NCI-H2227 treated with DMSO at 0.1 percent for 48 hours (cell line): Measurements from ENCODE around the gene TM9SF1.

ENCODE experiments used
- DNase-seq: peaks from one replicate; lab custom pipeline; 2025; lab: John Stamatoyannopoulos, UW

TM9SF1 gene, protein sequence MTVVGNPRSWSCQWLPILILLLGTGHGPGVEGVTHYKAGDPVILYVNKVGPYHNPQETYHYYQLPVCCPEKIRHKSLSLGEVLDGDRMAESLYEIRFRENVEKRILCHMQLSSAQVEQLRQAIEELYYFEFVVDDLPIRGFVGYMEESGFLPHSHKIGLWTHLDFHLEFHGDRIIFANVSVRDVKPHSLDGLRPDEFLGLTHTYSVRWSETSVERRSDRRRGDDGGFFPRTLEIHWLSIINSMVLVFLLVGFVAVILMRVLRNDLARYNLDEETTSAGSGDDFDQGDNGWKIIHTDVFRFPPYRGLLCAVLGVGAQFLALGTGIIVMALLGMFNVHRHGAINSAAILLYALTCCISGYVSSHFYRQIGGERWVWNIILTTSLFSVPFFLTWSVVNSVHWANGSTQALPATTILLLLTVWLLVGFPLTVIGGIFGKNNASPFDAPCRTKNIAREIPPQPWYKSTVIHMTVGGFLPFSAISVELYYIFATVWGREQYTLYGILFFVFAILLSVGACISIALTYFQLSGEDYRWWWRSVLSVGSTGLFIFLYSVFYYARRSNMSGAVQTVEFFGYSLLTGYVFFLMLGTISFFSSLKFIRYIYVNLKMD

DNA sequence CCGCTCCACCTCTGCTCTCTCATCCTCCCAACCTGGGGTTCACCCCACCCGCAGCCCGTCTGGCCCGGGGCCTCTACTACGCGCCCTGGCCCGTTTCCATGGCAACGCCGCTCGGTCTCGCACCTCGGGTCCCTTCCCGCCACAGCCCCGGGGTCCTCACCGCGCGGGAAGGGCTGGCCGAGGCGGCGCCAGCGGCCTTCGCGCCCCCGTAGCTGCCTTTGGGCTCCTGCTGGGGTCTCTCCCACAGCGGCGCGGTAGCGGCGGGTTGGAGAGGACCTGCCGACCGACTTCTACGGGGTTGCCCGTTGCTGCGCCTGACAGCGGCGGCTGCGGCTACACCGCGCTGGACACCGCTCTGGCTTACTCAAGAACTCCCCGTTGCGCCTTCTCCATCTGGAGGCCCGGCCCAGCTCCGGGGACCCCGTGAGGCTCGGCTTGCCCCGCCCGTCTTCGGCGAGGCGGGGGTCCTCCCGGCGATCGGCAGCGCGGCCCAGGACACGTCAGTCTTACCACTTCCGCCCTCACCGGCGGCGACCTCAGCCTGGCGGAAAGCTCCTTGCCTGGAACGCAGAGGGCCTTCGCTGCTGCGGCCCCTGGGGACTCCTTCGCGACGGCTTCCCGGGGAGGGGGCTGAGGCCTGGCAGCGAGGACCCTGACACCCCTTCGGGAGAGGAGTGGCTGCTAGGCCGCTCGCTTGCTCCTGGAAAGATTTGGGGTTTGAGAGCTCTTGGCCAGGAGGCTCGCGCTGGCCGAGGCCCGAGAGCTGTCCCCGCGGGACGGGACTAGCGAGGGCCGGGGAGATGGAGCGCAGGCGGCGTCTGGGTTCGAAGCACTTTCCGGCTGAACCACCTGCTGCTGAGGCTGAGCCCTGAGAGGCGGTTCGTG lies at the start of gene TM9SF1:
Gene TM9SF1, minus strand, starts transcription at position 256 of the 885 bp plus-strand sequence. CDS start 422 bp downstream, outside the sequence.
- peak; percentile 85 for DNase-seq

DNA sequence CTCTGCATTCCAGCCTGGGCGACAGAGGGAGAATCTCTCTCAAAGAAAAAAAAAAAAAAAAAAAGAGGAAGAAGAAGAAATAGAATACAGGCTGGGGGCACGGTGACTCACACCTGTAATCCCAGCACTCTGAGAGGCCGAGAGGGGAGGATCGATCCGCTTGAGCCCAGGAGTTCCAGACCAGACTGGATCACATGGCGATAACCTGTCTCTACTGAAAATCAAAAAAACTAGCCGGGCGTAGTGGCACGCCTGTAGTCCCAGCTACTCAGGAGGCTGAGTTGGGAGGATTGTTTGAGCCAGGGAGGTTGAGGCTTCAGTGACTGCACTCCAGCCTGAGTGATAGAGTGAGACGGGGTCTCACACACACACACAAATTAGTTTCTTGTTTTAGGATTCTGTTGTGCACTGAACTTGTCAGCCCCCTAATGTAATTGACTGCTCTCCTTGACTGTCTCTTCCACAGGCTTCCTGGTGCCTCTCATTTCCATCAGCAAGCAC lies 48.1 kb upstream of the TM9SF1 start:
- DNase-seq = peak; percentile 48

DNA sequence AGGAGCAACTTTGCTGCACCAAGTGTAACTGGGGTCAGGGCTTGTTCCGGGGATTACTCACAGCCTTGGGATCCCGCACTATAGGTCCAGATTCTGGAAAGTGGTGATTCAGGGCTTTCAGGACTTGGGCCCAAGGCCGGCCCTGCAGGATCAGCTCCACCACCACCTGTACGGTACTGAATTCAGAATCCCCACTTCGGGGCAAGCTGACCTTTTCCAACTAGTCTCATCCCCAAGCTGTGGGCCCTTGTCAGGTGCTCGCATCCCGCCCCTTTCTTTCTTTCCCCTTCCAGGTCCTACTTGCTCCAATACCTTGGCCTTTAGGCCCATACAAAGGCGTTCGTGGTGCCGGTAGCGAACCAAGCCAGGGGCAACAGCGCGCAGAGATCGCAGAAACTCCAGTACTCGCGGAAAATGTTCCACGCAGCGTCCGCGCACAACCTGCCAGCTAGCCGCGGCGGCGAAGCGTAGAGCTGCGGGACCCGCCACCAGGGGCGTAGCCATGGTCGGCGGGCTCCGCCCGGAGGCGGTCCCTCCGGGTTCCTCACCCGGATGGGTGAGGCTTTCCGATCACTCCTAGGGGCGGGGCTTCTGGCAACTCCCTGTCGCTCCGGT lies 46.7 kb upstream of the TM9SF1 start:
- DNase-seq = peak; percentile 50

DNA sequence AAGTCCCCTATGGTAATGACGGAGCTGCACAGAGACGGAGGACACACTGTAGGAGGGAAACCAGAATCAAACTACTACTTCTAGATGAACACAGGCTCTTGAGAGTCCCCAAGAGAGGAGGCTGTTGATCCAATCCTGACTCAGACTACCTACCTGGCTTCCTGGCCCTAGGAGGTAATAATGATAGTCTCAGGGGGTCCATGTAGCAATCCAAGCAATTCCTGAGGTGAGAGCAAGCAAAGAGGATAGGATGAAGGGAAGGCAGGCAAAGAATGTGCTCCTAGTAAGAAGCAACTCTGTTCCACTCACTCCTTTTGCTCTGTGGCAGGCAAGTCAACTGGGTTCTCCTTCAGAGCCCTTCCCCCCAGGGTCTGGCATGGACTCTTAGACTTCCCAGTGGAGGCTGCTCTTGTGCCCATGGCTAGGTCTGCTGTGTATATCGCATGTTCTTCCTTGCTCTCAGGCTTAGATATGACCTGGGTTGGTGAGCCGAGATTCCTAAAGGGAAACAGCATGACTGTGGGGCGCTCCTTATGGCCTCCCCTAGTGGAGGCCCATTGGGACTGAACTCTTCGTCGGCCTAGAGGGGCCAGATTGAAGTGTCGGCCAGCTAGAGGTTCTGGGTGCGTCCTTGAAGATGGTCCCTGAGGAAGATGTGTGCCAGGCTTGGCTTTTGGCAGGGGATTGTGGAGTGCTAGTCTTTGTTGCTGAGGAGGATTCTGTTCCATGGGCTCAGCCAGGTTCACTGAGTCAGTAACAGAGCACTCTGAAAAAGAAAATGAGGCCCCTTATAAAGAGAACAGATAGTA lies 45.1 kb upstream of the TM9SF1 start:
- DNase-seq = no peak

DNA sequence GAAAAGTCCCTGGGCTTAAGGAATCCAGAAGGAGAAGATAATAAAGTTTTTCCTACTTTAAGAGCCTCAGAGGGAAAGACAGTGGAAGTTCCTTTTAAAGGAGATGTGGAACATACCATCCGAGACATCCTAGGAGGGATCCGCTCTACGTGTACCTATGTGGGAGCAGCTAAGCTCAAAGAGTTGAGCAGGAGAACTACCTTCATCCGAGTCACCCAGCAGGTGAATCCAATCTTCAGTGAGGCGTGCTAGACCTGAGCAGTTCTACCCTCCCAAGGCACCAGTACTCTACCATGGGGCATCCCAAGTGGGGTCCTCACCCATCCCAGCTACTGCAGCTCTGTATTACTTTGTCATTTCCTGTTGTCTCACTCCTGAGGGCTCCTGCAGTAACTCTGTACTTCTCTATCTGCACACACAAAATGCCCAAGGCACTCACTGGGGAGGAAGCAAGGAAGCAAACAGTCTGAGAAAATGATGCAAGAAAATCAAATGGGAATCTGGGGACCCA lies 43.3 kb upstream of the TM9SF1 start:
- DNase-seq = no peak

DNA sequence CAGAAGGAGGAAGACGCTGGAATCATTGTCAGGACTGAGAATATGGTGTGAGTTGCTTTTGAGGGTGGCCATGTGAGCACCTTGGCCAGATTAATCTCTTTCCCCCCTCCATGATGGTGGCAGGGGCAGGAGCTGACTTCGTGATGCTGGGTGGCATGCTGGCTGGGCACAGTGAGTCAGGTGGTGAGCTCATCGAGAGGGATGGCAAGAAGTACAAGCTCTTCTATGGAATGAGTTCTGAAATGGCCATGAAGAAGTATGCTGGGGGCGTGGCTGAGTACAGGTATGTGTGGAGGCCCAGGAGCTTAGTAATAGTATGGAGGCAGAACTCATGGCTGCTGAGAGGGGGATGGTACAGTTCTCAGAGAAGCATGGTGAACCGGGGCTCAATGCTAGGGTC lies 42.9 kb upstream of the TM9SF1 start:
- no peak for DNase-seq

DNA sequence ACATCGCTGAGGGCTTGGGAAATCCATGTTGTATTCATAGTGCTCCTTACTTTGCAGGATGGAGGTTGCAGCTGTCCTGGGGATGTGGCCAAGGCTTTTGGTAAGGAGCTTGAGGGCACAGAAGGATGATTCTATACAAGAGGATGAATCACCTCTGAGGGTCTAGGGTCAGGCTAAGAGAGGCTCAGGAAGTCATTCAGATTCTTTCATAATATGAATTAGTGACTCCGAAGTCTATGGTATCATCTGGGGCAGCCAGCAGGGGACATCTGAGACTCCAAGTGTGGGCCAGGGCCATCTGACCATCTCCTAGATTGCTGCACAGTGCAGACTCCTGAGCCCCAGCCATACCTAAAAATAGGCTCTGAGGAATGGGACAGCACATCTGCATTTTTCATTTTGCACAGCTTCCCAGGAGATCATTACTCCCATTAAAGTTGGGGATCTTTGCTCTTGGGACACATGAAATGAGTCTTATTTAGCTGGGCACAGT lies 42.3 kb upstream of the TM9SF1 start:
- no peak for DNase-seq

DNA sequence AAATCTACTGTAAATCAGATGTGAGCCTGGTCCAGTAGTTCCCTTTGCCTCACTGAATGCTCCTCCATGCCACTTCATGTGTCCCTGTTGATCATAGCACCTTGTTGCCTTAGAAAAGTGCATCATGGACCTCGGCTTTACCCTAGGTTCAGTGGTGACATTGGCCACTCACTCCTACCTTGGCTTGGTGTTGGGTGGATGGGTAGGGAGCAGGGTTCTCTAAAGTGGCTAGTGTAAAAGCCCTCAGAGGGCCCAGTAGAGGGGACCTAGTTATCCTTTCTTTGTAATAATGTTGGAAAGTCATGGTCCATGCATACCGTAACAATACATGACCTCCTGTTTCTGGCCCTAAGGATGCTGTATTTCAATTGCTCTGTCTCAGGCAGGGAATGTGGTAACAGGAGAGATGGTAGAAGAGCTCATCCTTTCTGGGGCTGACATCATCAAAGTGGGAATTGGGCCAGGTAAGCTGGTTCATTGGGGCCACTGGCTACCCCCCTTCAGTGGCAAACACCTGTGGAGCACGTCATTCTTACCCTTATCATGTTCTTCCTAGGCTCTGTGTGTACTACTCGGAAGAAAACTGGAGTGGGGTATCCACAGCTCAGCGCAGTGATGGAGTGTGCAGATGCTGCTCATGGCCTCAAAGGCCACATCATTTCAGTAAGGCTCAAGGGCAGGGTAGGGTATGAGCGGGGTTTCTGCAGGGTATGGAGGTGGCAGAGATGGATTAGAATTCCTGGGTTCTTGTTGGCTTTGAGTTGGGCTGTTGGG lies 41.6 kb upstream of the TM9SF1 start:
- no peak for DNase-seq

DNA sequence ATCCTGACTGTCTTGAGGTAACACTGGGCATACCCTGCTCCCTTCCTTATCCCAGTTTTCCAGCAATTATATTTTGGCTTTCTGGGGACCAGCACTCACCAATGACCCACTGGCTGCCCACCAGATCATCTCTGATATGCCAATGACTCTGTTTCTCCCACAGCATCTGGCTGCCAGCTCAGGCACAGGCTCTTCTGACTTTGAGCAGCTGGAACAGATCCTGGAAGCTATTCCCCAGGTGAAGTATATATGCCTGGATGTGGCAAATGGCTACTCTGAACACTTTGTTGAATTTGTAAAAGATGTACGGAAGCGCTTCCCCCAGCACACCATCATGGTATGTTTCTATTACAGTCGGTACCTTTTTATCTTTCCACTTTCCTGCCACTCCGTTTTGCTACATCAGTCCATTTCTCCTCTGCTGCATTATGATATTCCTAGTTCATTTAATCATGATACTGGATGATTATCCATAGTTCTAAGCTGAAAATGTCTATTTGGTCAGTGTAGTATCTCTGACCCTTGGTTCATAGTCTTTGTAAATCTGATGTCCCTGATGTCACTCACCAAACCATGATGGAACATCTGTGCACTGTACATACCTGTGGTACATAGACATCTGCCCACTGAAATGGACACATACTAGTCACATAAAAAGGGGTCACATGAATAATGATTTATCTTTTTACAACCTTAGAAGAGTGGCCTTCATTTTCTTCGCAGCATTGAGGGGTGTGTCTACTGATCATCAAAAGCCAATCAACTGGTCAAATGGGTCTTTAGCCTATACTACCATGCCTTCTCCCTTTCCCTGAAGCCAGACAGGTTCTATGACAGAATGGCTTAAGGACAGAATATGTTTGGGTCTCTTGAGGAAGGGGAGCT lies 40.8 kb upstream of the TM9SF1 start:
- DNase-seq = no peak

DNA sequence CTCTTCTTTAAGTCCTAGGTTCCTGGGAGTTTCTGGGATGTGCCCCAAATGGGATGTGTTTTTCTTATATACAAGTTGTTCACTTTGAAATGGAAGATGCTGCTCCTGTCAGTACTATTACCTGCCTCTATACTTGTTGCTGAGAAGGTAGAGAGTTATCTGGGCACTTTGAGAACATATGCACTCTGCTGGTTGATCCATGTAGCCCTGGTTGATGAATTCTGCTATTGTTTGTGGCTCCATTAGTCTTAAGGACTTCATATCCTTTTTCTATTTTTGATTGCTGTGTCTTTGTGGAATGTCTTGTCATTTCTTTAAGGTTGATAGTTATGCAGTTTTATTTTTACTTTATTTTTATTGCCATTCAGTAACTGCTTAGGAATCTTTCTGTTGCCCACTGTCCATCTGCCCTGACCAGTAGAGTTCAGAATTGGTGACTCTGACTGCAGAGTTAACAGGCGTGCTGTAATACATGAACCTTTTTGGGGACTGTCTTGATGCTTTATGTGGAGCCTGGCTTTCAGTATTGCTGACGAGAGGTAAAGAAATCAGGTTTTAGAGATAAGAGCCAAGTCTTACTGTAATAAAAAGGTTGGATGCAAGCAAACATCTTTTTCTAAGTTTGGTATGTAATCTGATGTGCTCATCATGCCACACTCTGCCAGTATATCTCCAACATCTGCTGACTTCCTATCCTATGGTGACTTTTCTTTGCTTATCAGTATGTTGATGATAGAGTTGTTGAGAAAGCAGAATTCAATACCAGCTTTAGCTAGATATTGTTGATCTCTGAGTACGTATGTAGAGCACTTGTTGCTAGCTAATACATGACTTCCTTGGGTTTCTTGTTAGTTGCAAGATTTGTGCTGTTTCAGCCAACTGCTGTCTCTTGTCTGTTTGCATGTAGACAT lies 39.1 kb upstream of the TM9SF1 start:
- no peak for DNase-seq

DNA sequence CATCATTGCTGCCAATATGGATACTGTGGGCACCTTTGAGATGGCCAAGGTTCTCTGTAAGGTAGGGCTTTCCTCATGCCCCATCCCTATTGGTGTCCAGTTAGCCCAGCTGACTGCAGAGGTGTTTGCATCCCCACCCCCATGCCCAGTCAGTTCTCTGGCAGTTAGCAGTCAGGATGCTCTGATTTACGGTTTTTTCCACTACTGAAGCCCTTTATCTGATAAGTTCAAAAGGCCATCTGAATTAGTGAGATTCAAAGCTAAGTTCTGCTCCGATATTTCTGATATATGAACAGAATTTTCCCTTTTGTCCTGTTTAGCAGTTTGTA lies 38.3 kb upstream of the TM9SF1 start:
- no peak for DNase-seq

DNA sequence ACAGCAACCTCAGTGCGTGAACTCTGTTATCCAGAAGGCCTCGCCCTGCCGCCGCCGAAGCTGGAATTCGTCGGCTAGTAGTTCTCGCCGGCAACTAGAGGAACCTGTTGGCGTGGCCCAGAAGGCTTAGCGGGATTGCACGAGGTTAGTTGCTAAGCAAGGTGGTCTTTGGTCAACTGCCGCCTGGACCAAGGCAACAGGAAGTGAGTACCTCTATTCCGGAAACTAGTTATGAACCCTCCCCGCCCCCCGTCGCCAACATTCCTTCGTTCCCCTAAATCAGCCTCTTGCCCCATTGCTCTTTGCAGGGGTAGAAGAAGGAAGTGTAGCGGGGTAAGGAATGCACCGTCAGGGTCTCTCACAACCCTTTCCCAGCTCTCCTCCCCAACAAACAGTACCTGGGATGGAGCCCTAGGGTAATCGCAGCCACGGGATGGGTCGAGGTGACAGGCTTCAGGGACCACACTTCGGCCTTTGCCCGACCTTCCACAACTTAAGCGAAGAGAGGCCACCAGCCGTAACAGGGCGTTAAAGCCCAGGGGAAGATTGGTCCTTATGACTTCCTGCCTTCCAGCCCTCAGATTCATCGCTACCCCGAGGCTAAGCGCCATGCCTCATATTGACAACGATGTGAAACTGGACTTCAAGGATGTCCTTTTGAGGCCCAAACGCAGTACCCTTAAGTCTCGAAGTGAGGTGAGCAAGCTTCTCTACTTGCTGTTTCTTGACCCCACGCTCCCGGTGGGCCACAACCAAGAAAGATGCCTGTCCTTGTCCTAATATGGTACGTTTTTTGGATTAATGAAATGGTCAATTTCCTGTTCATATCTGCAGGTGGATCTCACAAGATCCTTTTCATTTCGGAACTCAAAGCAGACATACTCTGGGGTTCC lies 37.6 kb upstream of the TM9SF1 start, which contains the start of gene GMPR2:
Gene GMPR2, plus strand, starts transcription at position 285 of the 893 bp plus-strand sequence. Its CDS starts 325 bp downstream, at position 610.
- peak; percentile 93 for DNase-seq

DNA sequence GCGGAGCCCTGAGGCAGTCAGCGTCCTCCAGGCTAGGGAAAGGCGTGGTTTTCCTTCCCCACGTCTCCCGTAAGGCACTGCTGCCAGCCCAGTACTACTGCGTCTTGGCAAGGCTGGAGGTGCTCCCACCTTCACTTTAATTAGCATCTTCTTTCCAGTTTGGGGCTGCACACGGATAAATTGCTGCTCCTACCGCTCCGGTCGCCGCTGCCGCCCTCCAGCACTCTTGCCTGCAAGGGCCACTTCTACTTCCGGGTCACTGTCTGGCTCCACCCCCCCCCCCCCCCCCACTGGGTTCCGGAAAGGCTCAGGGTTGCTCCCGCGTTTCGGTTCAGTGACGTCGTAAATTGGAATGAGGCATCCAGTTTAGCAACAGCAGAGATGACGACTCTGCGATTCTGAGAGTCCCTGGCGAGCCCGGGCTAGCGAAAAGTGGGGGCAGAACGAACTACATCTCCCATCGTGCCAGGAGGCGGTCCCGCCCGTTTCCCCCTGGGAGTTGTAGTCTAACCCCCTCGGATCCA lies 36.9 kb upstream of the TM9SF1 start, which contains the start of gene NEDD8:
Gene NEDD8, minus strand, starts transcription at position 247 of the 524 bp plus-strand sequence. Its CDS starts 100 bp downstream, at position 147.
- DNase-seq = peak; percentile 93

DNA sequence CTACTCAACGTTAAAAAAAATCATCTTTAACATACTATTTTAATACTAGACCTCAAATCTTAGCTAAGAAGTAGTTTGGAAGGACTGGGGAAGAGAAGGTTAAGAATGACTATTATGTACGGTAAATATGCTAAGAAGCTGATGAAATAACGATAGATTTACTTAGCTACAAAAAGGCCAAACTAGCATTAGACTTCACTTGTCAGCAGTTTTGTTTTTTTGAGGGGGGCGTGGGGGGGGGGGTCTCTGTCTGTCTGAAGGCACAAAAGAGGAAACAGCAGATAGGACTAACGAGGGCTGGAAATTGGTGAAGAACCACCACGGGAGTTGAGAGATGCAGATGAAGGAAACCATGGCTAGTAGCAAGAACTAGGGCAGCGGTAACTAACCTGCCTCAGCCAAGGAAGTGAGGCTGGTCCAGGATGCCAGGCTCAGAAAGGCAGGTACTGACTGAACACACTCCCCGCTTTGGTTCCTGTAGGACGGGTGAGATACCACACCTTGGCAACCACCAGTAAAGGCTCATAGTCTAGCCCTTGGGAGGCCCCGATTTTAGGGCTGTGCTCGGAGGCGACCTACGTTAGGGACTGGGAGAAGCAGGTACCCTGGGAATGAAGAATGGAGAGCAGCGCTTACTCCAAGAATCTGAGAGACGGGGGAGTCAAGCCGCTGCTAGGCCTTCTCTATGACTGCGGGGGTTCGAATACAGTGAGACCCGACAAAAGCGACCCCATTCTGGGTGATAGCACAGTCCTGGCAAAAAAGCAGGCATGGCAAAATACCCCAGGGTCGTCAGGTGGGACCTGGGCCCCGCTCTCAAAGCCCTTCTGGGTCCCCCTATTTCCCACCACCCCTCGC lies 36.3 kb upstream of the TM9SF1 start:
- DNase-seq = peak; percentile 39

DNA sequence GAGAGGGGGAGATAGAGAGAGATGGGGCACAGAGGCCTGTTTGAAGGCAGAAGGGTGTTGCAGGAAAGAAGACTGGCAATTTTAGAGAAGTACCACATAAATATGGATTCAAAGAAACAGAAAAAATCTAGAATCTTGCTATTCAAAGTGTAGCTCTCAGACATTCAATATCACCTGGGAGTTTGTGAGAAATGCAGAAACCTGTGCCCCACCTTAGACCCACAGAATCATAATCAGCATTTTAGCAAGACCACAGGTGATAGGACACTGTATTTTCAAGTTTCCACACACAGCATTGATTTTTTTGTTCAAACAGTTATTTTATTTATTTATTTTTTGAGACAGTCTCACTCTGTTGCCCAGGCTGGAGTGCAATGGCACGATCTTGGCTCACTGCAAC lies 33.7 kb upstream of the TM9SF1 start:
- DNase-seq = no peak
